SU-DHL-6 (cell line): ENCODE data around the gene TNNC1.

Experiments
- H2AFZ ChIP-seq: fragments of 200-600 bp; sonication (generic); 2 replicates; pipeline ENCODE4 v1.6.1; 2014; ENCODE audit warnings: low read depth, mild to moderate bottlenecking, moderate library complexity, mixed read lengths, antibody characterized with exemption, low read length; ENCODE audit not compliant: severe bottlenecking
- H3F3A ChIP-seq: fragments of 200-600 bp; shearing (Covaris generic); 2 replicates; pipeline ENCODE4 v1.6.0; 2016; ENCODE audit warnings: antibody characterized with exemption, mild to moderate bottlenecking; ENCODE audit not compliant: insufficient read depth
- H3K27ac ChIP-seq: fragments of 200-600 bp; sonication (generic); 2 replicates; pipeline ENCODE4 v1.5.1; 2016; ENCODE audit warnings: low read depth, mild to moderate bottlenecking, low read length, moderate library complexity, mixed read lengths
- H3K27me3 ChIP-seq: fragments of 200-600 bp; sonication (generic), shearing (Covaris generic); 2 replicates; pipeline ENCODE4 v1.6.0; 2014; ENCODE audit warnings: mild to moderate bottlenecking, low read length
- H3K36me3 ChIP-seq: fragments of 200-600 bp; sonication (generic); 2 replicates; pipeline ENCODE4 v1.6.1; 2014; ENCODE audit warnings: mild to moderate bottlenecking, low read length, mixed read lengths
- H3K4me2 ChIP-seq: fragments of 300-600, 200-600 bp; shearing (Covaris generic), sonication (generic); 2 replicates; pipeline ENCODE4 v1.6.0; 2014; ENCODE audit warnings: low read length, low read depth, mild to moderate bottlenecking; ENCODE audit not compliant: poor library complexity, severe bottlenecking
- H3K4me3 ChIP-seq: fragments of 200-600 bp; sonication (generic); 2 replicates; pipeline ENCODE4 v1.5.1; 2014; ENCODE audit warnings: antibody characterized with exemption, low read length, mild to moderate bottlenecking, mixed read lengths; ENCODE audit not compliant: insufficient read depth, poor library complexity, severe bottlenecking
- H3K79me2 ChIP-seq: fragments of 200-600 bp; sonication (generic); 2 replicates; pipeline ENCODE4 v1.6.1; 2014; ENCODE audit warnings: mild to moderate bottlenecking, low read length, moderate library complexity; ENCODE audit not compliant: insufficient read depth
- H3K9ac ChIP-seq: fragments of 200-600 bp; sonication (generic); 2 replicates; pipeline ENCODE4 v1.7.0; 2014; ENCODE audit warnings: mild to moderate bottlenecking, low read length
- H3K9me2 ChIP-seq: fragments of 200-600 bp; sonication (generic); replicated peaks from 2 replicates; pipeline ENCODE4 v1.6.1; 2014; ENCODE audit warnings: low read length; ENCODE audit not compliant: insufficient read depth
- H3K9me3 ChIP-seq: fragments of 200-600 bp; sonication (generic); 2 replicates; pipeline ENCODE4 v1.6.1; 2014; ENCODE audit warnings: low read length, mixed read lengths; ENCODE audit not compliant: insufficient read depth
- H4K20me1 ChIP-seq: fragments of 200-600 bp; sonication (generic); 2 replicates; pipeline ENCODE4 v1.6.1; 2014; ENCODE audit warnings: low read depth, mild to moderate bottlenecking, antibody characterized with exemption, low read length, moderate library complexity, mixed read lengths
- CTCF ChIP-seq: fragments of 200-600 bp; sonication (generic); IDR thresholded peaks from one replicate; pipeline ENCODE4 v1.5.1; 2017; ENCODE audit warnings: antibody characterized with exemption, mild to moderate bottlenecking, low read length, moderate library complexity; ENCODE audit not compliant: insufficient read depth, poor library complexity, severe bottlenecking
- EZH2phosphoT487 ChIP-seq: fragments of 200-600 bp; sonication (generic), shearing (Covaris generic); conservative IDR thresholded peaks from 2 replicates; pipeline ENCODE4 v1.6.1; 2018; ENCODE audit warnings: mild to moderate bottlenecking, antibody characterized with exemption, low read length, moderate library complexity, mixed read lengths

Gene TNNC1

GRCh38 chr3:52494886-52495495, 41.1 kb upstream of the TNNC1 start, which contains the start of gene STAB1:
STAB1 (plus strand) TSS chr3:52495338; CDS start chr3:52495414, 76 bp downstream.
- H4K20me1 ChIP-seq: no peaks in the 10 kb centered on the region
- H3K4me2 ChIP-seq: no peak within 1 kb of the TSS
- no peaks in the 10 kb centered on the region for H3K9me2 ChIP-seq
- no peaks in the 10 kb centered on the region for H3F3A ChIP-seq
- H3K9me3 ChIP-seq: no peaks in the 10 kb centered on the region
- TF ChIP-seq CTCF: no peak
- no peak for TF ChIP-seq EZH2phosphoT487
- no peaks in the 10 kb centered on the region for H3K27me3 ChIP-seq
- H3K79me2 ChIP-seq: no peaks in the 10 kb centered on the region
- no peak within 1 kb of the TSS for H3K4me3 ChIP-seq
- no peak within 1 kb of the TSS for H3K27ac ChIP-seq
- no peak within 1 kb of the TSS for H3K9ac ChIP-seq
- H3K36me3 ChIP-seq: no peaks in the 10 kb centered on the region
- H2AFZ ChIP-seq: no peak within 1 kb of the TSS

GRCh38 chr3:52494445-52494844, 40.6 kb upstream of the TNNC1 start:
- Histone ChIP-seq H3K4me2 (no peak overlapping the region), H3K9me3 (no peaks in the 10 kb centered on the region), H3K27me3 (no peaks in the 10 kb centered on the region), H3K27ac (no peak overlapping the region), H3K4me3 (no peak overlapping the region), H4K20me1 (no peaks in the 10 kb centered on the region), H3K9ac (no peak overlapping the region), H3K79me2 (no peaks in the 10 kb centered on the region), H2AFZ (no peak overlapping the region), H3K36me3 (no peaks in the 10 kb centered on the region), H3K9me2 (no peaks in the 10 kb centered on the region), H3F3A (no peaks in the 10 kb centered on the region)
- no peak for TF ChIP-seq EZH2phosphoT487
- no peak for TF ChIP-seq CTCF

- no peak overlapping the region for H3K9ac ChIP-seq
- H3F3A ChIP-seq: no peaks in the 10 kb centered on the region
- no peak for TF ChIP-seq EZH2phosphoT487
- TF ChIP-seq CTCF: no peak
- H3K4me2 ChIP-seq: no peak overlapping the region
- no peaks in the 10 kb centered on the region for H3K9me3 ChIP-seq
- H3K27ac ChIP-seq: no peak overlapping the region
- no peak overlapping the region for H2AFZ ChIP-seq
- no peaks in the 10 kb centered on the region for H3K9me2 ChIP-seq
- no peaks in the 10 kb centered on the region for H3K79me2 ChIP-seq
- no peak overlapping the region for H3K4me3 ChIP-seq
- H3K27me3 ChIP-seq: no peaks in the 10 kb centered on the region
- H4K20me1 ChIP-seq: no peaks in the 10 kb centered on the region
- H3K36me3 ChIP-seq: no peaks in the 10 kb centered on the region
Observed at GRCh38 chr3:52493232-52494017, 39.6 kb upstream of the TNNC1 start.
